Ureter (tissue), 1 donor: ENCODE measurements around the gene PYGO2. TPM values are rescaled to one million over a fixed set of nuclear protein-coding genes. Genes with fewer than 3 reads are reported as not detected.
A peak's percentile ranks its signal among the peaks of the same experiment; 100 is the strongest.
"Not testable (repeated sequence)": the region's sequence is repeated elsewhere in the genome, so short reads cannot be mapped to it uniquely, and the experiment has no call there.

Experiments
- DNase-seq: peaks from one replicate; pipeline ENCODE4 v3.0.0-alpha.2; 2020; ENCODE audit warnings: low spot score
- total RNA-seq: library from RNA; stranded (reverse); gene quantifications from one replicate; pipeline ENCODE4 v1.2.4, GENCODE V29; 2023
- donor health status: DM: yes; HTN: yes; CAD: no.

The PYGO2 gene
- total RNA-seq, 1 donor from 2014 or later = 35.8 TPM

DNA sequence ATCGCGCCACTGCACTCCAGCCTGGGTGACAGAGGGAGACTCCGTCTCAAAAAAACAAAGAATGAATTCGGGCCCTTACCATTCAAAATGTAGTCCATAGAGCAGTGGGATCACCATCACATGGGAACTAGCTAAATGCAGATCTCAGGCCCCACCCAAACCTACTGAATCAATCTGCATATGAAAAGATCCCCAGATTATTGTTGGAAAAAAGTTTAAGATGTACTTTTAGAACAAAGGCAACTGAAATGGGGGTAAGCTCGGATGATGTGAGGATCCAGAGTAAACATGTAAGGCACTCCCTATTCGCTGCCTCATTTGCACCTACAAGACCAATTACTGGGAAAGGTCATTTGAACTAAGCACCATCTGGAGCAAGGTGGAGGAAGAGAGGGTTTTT is 20.8 kb upstream of the PYGO2 start:
- DNase-seq = no peak

DNA sequence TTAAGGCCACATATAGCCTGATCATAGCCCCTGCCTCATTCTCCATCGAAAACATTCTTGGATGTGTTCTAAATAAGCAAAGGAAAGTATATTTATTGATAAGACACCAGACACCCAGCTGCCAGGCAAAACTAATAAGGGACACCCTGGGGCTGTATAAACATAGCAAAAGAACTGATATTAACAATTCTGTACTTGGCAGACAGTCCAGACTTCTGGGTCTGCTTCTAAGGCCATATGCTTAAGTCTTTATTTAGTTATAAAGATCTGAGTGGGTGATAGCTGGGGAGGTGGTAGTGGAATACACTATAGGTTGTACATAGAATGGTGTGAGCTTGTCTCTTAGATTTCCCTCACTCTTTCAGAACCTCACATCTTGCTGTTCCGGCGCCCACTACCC is 16.8 kb upstream of the PYGO2 start:
- DNase-seq = no peak

DNA sequence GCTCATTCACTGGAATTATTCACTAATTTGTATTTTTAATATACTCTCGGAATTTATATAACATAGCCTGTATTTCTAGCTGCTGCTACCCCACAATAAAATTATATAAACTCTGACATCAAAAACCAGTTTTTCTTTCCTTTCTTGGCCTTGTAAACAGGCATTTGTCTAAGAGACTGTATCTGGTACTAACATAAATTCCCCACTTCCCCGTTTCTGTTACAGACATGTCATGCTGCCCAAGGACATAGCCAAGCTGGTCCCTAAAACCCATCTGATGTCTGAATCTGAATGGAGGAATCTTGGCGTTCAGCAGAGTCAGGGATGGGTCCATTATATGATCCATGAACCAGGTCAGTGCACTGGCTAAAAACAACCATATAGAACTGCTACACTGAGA is 16.2 kb upstream of the PYGO2 start:
- not testable (repeated sequence) for DNase-seq

DNA sequence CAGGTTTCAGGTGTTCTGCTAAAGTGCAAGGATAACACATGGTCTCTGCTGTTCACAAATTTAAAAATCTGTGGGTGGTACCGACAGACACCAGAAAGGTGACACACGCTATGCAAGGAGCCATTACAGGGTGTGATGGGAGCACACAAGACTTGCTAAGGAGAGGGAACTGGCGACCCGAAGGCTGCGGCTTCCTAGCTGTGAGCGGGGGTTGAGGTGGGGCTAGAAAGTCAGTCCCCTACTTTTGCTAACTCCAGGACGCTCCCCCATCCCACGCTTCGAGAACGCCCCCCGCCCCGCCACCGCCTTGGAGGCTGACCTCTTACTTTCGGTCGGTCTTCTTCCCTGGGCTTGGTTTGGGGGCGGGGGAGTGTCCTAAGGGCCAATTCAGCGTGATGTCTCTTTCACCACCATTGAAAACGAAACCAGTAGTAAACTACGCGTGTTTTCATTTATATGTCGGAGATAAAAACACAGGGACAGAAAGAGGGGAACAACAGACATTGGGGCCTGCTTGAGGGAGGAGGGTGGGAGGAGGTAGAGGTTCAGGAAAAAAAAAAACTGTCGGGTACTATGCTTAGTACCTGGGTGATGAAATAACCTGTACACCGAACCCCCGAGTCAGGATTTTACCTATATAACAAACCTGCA is 14.0 kb upstream of the PYGO2 start:
- peak; percentile 81 for DNase-seq

DNA sequence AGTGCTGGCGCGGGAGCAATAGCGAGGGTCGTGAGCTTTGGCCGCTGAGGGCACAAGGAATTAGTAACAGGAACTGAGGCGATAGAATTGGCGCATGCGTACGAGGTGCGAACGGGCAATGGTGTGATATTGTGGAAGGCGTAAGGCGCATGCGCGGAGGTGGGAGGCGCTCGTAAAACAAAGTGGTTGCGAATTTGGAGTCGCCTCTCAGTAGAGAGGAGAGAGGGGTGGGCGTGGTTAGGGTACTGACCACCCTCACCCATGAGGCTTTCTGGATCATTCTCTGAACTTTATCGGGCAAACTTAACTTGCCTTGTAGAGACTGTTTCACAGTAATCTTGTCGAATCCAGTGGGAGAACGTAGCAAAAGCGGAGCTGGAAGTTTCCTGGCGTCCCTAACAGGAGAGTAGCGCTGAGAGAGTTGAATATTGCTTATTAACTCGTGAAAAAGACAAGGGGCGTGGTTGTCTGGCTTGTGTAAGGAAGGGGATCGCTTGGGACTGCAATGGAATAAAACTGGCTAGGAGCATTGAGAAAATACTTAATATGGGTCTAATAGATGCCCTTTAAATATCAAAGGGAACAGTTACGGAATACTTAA is 13.3 kb upstream of the PYGO2 start:
- peak; percentile 97 for DNase-seq

DNA sequence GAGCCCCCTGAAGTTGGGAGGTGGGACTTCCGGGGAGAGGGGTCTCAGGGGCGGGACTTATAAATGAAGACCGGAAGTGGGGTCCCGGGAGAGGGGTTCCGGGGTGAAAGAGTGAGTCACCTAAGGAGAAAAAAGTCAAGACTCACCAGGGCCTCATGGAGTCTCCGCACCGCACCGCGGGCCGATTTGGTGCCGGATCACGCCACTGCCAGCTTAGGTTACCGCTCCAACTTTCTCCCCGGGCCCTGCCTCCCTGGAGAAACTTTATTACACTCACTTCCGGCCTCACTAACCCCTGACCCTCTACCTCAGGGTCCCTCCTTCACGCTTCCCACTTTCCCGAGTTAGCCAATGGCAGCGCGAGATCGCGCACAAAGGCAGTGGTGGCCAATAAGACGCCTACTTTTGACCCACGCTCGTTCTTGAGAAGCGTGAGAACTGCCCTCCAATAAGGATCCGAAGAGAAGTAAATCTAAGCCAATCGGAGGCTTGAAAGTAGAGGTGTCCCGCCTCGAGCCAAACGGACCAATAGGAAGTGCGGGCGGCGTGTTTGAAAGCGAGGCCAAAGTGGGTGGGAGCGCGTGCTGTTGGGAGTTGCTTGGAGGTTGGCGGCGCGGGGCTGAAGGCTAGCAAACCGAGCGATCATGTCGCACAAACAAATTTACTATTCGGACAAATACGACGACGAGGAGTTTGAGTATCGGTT is 12.7 kb upstream of the PYGO2 start, which contains the start of gene CKS1B:
Gene CKS1B (plus strand): TSS at position 580 of the 706 bp plus-strand sequence. CDS start 65 bp downstream, at position 645.
- DNase-seq = peak; percentile 98

DNA sequence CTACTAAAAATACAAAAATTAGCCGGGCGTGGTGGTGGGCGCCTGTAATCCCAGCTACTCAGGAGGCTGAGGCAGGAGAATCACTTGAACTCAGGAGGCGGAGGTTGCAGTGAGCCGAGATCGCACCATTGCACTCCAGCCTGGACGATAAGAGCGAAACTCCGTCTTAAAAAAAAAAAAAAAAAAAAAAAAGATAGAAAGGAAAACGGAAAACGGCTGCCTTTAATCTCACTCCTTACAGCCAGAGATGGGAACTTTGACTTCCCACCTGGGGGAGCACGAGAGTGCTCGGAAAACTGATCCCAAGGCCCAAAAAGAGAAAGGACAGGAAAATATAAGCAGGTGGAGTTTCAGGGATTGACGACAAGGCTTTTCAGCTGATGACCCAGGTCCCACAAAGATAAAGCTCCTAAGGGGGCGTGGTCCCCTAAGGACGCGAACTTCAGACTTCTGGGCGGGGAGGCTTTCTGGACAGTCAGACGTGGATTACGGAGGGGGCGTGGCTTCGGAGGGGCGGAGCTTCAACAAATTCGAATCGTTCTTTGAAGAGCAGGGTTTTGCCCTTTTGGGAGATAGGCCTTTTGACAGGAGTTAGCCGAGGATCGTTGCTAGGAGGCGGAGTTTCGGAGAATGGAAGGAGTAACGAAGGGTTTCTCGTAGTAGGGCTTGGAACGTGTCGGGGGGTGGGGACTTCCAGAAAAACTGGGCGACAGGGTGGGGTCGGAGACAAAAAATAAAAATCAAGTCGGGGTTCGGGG is 11.9 kb upstream of the PYGO2 start:
- DNase-seq = peak; percentile 99

DNA sequence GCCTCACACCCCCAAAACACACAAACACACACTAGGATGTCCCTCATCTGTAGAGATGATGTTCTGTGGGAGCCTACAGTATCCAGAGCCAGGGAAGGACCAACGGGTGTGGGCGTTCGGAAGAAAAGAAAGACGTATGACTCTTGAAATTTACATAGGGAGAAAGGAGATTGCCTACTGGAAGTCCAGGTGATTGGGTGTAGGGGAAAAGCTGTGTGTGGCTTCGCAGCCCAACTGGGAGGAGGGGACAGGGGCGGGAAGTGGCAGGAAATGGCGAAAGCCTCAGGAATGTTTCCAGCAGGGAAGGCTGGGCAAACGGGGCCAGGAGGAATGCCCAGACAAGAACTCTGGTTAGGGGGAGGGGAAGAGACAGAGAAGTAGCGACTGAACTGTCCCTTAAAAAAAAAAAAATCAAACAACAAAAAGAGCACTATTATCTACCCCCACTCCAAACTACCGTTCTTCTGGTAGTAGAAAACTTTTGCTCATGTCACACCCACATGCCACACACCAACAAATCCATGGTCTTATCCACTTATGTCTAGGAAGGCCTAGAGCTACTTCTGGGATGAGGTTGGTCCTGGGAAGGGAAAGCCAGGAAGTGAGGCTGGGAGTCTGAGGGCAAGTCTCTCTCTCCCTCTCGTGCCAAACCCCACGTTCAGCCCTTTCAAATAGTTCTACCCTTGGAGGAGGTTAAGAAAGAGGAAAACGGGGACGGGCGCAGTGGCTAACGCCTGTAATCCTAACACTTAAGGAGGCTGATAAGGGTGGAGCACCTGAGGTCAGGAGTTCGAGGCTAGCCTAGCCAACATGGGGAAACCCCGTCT is 11.1 kb upstream of the PYGO2 start:
- DNase-seq = peak; percentile 83

DNA sequence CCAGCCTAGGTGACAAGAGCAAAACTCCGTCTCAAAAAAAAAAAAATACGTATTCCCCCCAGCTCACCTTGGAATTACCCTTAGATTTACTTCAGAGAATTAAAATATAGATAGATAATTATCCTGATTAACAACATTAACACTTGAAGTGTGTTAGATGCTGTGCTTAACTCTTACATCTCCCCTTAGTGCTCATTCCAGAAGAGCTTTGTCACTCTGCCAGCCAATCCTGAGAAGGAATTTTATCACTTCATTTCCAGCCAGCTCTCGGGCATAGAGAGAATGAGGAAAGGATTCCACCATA is 10.6 kb upstream of the PYGO2 start:
- no peak for DNase-seq

DNA sequence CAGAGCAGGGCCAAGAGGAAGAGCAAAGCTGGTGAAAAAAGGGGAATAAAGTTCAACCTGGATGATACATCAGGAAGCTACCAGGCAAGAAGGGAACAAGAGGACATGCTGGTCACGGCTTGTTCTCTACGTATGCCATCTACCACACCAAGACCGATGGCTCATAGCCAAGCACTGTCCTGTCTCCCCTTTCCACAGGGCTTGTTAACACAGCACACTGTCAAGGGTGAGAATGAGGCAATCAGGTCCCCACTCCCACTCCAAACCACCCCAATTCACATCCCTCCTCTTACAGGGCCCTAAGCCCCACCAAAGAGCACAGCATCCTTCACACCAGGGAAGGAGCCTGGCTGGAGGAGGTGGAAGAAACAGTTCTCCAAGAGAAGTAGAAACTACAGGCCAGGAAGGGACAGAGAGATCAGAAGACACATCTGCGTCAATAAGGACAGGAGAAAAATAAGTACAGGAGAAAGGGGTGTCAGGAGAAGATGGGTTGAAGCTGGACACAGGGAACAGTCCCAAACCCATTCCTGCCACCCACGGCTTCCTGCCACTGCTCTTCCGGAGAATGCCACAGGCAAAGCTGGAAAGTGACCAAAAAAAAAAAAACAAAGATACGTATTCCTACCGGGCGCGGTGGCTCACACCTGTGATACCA is 9.9 kb upstream of the PYGO2 start:
- DNase-seq = peak; percentile 80

DNA sequence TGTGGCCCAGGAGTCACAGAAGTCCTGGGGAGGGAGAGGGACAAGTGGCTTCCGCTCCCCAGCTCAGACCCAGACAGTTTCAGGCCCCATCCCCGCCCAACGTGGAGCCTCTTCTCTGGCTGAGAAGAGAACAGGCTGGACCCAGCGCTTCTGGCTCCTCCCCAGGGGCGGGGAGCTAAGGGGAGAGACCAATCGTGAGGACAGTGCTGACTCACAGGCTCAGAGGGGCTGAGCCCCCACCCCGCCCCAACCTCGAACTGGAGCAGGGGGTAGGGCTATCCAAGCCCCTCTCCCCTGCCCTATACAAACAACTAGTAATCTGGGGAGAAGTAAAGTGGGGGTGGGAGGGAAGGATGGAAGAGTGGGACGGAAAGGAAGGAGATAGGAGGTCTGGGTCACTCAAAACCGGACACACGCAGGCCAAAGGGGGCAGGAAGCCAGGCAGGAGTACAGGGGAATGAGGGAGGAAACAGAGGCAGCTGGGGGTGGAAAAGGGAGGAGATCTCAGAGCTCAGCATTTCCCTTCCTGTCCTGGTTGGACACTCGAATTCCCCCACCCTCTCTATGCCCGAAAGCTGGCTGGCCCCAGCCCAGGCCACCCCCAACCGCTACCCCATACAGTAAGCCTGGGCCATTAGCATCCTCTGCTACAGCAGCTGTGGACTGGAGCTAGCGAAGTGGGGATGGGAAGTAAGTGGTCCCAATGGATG is 9.2 kb upstream of the PYGO2 start, which contains the start of gene SHC1:
Gene SHC1 (minus strand): TSS at position 117 of the 710 bp plus-strand sequence. CDS start 221 bp downstream, outside the sequence.
- DNase-seq = peak; percentile 93

DNA sequence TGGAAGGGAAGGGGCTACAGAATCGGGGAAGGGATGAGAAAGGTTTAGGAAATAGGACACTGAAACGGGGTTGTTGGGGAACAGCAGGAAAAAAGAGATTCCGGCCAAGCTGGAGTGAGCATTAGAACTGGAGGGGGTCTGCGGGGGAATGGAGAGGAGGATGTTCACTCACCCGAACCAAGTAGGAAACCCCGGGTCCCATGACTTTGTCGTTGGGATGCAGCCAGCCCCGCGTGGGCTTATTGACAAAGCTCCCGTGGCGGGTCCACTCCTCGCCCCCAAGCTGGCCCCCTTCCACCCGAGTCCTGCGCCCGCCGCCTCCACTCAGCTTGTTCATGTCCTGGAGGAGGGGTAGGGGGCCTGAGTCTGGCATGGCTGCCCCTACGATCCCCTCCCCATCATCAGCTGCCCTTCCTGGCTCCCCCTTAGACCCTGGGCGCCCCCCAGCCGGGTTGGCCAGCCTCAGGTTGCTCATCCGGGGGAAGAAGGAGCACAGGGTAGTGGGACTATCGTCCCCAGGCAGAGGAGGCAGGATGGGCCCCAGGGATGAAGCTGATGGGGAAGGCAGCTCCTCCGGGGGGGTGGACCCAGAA is 8.4 kb upstream of the PYGO2 start:
- DNase-seq = no peak

DNA sequence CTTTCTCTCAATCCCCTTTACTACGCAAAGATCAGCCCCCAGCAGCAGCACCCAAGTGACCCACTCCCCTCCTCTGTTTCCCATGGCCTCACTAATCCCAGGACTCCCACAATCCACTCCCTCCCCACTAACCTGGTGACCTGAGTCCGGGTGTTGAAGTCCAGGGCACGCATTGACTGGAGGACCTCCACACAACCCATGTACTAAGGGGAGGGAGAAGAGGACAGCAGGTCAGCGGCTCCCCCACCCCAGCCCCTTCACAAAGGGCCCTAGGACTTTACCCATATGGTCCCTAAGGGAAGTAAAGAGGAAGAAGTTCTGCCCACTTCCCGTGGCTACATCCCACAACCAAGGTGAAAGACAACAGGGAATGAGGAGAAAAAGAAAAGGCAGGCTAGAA is 7.7 kb upstream of the PYGO2 start:
- no peak for DNase-seq

DNA sequence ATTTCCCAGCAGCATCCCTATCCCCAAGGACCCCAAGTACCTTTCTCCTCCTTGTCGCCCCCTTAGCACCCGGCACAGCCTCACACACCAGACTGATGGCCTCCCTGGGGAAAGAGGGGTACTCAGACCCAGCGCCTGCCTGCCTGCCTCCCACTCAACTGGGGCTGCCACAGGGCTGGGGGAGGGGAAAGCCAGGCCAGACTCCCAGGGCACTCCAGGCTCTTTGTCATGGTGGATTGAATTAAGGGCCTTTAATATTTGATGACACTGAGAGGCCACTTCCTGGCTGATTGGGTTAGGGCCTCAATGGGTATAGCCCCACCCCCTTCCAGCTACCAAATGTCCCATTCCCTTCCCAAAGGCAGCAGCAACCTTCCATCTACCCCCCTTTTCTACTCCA is 7.1 kb upstream of the PYGO2 start:
- no peak for DNase-seq

DNA sequence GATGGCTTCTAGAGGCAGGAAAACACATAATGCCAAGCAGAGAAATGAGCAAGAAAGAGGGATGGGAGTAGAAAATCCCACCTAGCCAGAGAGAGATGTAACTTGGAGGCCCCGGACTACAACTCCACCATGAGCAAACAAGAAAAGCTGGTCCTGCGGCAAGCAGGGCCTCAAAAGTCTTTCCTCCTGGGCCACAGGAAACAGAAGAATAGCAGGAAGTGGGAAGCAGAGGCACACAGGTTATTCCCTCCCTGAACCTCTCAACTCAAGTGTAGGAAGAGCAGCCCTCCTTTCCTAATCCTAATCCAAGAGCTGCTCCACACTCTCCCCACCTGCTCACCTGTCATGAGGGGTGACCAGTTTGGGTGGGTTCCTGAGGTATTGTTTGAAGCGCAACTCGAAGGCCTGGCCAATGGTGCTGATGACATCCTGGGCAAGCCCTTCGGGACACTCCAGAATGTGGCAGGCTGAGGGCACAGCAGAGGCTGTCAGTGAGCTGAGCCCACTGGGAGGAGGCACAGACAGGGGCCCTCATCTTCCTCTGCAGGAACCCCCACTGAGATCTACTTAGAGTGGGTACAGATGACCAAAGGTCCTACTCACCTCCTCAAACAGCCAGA is 5.9 kb upstream of the PYGO2 start:
- no peak for DNase-seq

DNA sequence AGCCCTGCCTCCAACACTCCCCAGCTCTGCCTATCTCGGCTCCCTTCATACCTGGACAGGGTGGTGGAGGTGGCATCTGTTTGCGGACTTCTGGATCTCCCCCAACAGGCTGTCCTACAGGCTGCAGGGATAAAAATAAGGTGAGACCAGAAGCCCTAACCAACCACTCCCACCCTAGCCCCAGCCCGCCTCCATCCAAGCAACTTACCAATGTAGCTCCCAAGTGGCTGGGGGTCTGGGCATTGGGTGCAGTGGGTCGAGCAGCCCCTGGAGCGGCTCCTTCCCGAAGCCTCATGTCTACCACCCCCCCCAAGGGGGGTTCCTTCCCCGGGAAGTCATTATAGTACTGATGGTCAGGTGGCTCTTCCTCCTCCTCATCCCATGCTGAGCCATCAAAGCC is 4.5 kb upstream of the PYGO2 start:
- no peak for DNase-seq

DNA sequence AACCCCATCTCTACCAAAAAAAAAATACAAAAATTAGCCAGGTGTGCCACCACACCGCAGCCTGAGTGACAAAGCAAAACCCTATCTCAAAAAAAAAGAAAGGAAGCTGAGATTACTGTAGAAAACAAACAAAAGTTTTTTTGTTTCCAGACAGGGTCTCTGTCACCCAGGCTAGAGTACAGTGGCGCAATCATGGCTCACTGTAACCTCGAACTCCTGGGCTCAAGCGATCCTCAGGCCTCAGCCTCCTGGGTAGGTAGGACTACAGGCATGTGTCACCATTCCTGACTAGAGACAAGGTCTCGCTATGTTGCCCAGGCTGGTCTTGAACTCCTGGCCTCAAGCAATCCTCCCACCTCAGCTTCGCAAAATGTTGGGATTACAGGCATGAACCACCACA is 2.8 kb upstream of the PYGO2 start:
- no peak for DNase-seq

DNA sequence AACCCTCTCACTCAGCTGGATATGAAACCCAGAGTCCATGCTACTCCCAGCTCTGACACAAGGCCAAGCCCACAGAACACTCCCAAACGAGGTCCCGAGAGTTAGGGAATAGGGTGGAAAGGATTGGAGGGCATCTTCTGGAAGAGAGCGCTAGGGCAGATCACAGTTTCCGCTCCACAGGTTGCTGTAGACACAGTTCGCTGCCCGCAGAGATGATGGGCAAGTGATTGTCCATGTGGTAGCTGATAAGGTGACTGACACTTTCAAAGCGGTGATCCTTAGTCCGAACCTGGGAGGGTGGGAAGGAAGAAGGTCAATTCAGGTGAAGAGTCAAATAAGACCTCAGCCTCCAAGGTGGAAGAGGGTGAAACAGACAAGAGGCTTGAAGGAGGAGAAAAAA is 2.1 kb upstream of the PYGO2 start:
- no peak for DNase-seq

DNA sequence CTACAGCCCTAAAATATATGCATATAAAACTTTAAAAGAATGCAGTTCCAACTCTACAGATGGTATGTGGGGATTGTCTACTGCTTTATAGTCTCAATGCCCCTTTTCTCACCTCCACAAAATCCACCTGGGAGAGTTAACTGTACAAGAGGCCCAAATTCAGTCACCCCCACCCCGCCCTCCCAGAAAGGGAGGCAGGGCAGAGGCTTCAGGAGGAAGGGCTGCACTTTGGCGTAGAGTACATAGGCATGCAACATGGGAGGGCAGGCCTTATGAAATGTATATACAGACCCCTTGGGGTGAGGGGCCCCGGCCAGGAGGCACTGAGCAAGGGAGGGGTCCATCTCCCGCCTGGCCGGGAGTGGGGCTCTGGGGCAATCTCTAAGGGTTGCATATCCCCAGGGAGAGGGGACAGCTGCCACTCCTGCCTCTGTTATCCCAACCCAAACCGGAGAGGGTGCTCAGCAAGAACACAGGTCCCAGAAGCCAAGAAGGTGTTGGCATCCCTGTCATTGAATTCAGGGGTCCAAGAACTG is 1.3 kb upstream of the PYGO2 start:
- no peak for DNase-seq
